WERI-Rb-1 (cell line): Measurements from ENCODE around the gene SLC9A8.

Experiments used
- DNase-seq: peaks from one replicate; pipeline ENCODE4 v3.0.0-alpha.2; 2020
- H3K27ac ChIP-seq: fragments of 250-450 bp; sonication (Bioruptor Pico); 2 replicates; pipeline ENCODE4 v1.5.1; 2020; ENCODE audit warnings: mild to moderate bottlenecking, moderate library complexity
- H3K27me3 ChIP-seq: fragments of 250-450 bp; sonication (Bioruptor Pico); 2 replicates; pipeline ENCODE4 v1.5.1; 2021; ENCODE audit warnings: mild to moderate bottlenecking, low read depth, moderate library complexity; ENCODE audit not compliant: insufficient read depth, severe bottlenecking
- H3K36me3 ChIP-seq: fragments of 250-450 bp; sonication (Bioruptor Pico); 2 replicates; pipeline ENCODE4 v1.5.1; 2020; ENCODE audit warnings: mild to moderate bottlenecking, moderate library complexity
- H3K4me3 ChIP-seq: 2 replicates; pipeline ENCODE4 v1.5.1; 2011; ENCODE audit warnings: low read depth, mild to moderate bottlenecking, control low read depth, low read length
- H3K9me3 ChIP-seq: fragments of 250-450 bp; sonication (Bioruptor Pico); 2 replicates; pipeline ENCODE4 v1.5.1; 2021; ENCODE audit warnings: mild to moderate bottlenecking, moderate library complexity; ENCODE audit not compliant: severe bottlenecking
- TF ChIP-seq, protein P1 (sequence below): IDR thresholded peaks from 2 replicates; pipeline ENCODE4 v1.5.1; 2011; ENCODE audit warnings: low read depth, mild to moderate bottlenecking, control low read depth, inconsistent platforms, low read length

Gene SLC9A8

DNA sequence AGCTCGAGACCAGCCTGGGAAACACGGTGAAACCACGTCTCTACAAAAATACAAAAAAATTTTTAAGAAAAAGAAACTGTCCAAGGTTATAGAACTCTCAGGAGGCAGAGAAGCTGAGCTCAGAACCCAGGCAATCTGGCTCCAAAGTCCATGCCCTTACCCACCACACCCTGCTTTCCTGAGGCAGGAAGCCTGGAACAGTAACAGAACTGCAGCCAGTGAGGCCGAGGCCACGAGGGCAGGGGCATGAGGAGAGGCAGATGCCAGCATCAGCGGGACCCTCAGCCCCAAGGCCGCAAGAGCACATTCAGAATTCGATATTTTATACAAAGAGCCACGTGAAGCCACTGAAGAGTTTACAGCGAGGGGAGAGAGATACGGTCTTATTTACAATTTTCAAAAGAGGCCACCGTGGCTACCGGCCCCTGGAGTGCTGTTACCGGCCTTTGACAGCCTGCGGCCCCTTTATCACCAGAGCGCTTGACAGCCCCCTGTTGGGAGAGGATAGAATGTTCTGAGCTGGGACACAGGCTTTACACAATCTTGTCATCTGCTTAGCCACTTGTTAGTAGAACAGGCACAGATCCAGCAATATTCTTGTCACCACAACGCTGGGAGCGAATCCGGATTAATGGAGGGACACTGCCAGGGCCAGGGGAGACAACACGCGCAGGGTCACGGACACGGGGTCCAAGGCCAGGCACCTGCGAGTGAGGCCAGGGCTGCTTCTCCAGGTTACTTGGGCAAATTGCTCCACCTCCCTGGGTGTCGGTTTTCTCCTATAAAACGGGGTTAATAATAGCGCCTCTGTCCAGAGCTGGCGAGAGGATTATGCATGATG lies 97.1 kb downstream of the SLC9A8 start:
- Histone ChIP-seq H3K27ac (peak overlapping the region; percentile 55), H3K36me3 (peaks cover 42% of the 10 kb centered on the region), H3K27me3 (no peaks in the 10 kb centered on the region), H3K4me3 (0 out of 2 replicates have a peak overlapping the region, but pooled peaks have one; percentile 5), H3K9me3 (no peaks in the 10 kb centered on the region)
- peak; percentile 85 for DNase-seq
- TF ChIP-seq, protein P1, sequence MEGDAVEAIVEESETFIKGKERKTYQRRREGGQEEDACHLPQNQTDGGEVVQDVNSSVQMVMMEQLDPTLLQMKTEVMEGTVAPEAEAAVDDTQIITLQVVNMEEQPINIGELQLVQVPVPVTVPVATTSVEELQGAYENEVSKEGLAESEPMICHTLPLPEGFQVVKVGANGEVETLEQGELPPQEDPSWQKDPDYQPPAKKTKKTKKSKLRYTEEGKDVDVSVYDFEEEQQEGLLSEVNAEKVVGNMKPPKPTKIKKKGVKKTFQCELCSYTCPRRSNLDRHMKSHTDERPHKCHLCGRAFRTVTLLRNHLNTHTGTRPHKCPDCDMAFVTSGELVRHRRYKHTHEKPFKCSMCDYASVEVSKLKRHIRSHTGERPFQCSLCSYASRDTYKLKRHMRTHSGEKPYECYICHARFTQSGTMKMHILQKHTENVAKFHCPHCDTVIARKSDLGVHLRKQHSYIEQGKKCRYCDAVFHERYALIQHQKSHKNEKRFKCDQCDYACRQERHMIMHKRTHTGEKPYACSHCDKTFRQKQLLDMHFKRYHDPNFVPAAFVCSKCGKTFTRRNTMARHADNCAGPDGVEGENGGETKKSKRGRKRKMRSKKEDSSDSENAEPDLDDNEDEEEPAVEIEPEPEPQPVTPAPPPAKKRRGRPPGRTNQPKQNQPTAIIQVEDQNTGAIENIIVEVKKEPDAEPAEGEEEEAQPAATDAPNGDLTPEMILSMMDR: peak; percentile 63; the same call in 1 of the 2 replicates

DNA sequence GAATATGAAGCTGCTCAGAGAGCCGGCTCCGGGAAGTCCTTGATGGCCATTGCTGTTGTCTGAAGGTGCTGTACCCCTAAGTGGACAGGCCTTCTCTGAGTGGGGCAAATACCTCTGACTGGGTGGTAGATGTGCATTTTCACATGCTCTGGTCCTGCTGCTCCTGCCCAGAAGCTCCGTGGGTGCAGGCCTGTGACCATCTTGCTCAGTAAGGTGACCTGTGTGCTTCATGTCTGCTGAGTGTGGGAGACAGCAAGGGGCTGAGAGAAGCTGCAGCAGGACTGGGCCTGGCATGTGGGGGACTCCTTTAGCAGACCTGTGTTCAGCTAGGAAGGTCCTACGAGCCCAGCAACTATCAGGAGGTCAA lies 97.7 kb downstream of the SLC9A8 start:
- H3K36me3 ChIP-seq: peaks cover 41% of the 10 kb centered on the region
- no peaks in the 10 kb centered on the region for H3K9me3 ChIP-seq
- TF ChIP-seq, protein P1: no peak
- no peaks in the 10 kb centered on the region for H3K27me3 ChIP-seq
- peak overlapping the region; percentile 55 for H3K27ac ChIP-seq
- no peak for DNase-seq
- H3K4me3 ChIP-seq: 0 out of 2 replicates have a peak overlapping the region, but pooled peaks have one; percentile 5

DNA sequence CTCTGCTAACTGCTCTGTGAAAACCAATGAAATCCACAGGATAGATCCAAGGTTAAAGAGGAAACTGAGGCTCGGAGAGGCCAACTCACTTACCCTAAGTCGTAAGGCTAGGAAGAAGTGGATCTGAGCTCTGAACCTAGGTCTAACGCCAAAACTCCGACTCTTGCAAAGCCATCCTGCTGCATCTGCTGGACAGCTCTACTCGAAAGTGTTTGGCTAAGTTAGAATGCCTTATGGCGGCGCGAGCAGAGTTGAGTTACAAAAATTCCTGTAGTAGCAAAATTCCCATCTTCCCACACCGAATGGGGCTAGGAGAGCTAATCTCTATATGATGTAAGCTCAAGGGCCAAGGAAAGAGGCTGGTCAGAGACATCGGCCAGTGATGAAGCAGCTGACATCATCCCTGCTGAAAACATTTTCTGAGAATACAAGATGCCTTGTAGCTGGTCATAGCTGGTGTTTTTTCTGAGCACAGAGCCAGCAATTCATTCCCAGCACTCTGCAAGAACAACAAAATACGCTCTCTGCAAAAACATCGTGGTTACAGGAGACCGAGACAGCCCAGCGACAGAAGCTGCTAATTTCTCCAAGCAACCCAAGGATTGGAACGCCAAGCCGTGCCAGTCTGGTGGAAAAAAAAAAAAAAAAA lies 100.9 kb downstream of the SLC9A8 start:
- Histone ChIP-seq H3K27me3 (no peaks in the 10 kb centered on the region), H3K9me3 (no peaks in the 10 kb centered on the region), H3K4me3 (no peak overlapping the region), H3K27ac (no peak overlapping the region), H3K36me3 (peaks cover 18% of the 10 kb centered on the region)
- TF ChIP-seq, protein P1: no peak
- no peak for DNase-seq

DNA sequence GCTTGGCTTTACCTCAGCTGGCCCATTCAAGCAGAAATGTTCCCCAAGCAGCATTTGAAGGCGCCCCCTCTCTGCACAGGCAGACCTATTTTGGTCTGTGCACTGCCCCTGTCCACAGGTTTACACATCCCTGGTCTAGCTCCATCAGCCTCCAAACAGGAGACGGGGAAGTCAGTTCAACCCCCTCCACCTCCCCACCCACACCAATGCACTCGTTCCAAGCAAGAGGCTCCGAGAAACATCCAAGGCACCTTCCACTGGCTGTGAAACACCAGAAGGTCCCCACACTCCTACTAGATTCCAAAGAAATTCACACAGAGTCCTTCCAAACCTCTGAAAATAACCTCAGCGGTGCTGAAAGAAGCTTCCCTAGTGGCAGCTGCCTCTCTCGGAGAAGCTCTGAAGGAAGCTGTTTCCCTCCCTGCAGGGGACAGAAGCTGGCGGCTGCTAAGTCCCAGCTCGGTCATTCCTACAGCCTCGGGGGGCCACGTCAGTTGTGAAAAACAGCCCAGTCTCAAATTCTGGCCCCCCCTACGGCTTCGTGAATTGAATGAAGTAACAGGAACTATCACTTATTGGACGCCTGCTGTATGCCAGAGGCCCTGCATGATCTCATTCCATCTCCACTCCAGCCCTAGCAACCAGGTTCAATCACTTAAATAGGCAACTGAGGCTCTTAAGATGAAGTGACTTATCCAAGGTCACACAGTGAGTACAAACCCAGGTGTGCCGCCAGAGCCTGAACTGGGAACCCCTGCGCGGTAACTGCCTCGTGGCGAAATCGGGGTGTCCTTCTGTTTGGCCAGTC lies 101.9 kb downstream of the SLC9A8 start:
- no peak for DNase-seq
- TF ChIP-seq, protein P1: no peak
- Histone ChIP-seq H3K36me3 (peaks cover 11% of the 10 kb centered on the region), H3K9me3 (no peaks in the 10 kb centered on the region), H3K27ac (peak overlapping the region; percentile 100), H3K4me3 (peak overlapping the region; percentile 80), H3K27me3 (no peaks in the 10 kb centered on the region)

DNA sequence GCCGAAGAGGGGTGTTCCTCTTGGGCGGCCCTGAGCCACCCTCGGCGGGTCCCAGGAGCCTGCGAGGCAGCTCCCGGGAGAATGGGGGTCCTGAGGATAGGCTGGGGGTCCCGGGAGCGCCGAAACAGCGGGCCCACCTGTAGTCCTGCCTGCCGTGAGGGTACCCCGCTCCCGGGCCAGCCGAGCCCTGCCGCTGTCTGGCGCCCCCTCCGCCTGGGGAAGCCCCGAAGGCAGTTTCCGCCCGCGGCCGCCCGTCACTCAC lies 102.4 kb downstream of the SLC9A8 start:
- no peak for DNase-seq
- TF ChIP-seq, protein P1: no peak
- Histone ChIP-seq H3K27me3 (no peaks in the 10 kb centered on the region), H3K4me3 (peak overlapping the region; percentile 80), H3K27ac (peak overlapping the region; percentile 100), H3K36me3 (peaks cover 11% of the 10 kb centered on the region), H3K9me3 (no peaks in the 10 kb centered on the region)
